GM12892 (cell line): ENCODE measurements around the gene KIR2DL4.
"Not testable (repeated sequence)": the region's sequence is repeated elsewhere in the genome, so short reads cannot be mapped to it uniquely, and the experiment has no call there.

Experiments used
- DNase-seq: peaks from one replicate; pipeline ENCODE4 v3.0.0; 2011; ENCODE audit not compliant: insufficient read length
- FAIRE-seq: peaks from 2 replicates; lab custom pipeline; 2011; peaks lifted over from hg19 to GRCh38; lab: Jason Lieb, UNC
- POLR2A ChIP-seq: IDR thresholded peaks from 2 replicates; pipeline ENCODE4 v1.6.1; 2011; ENCODE audit warnings: low read depth, low read length, control low read depth
- POLR2AphosphoS5 ChIP-seq: IDR thresholded peaks from 2 replicates; pipeline ENCODE4 v1.6.1; 2011; ENCODE audit warnings: low read depth, low read length, control low read depth
- TAF1 ChIP-seq: IDR thresholded peaks from 2 replicates; pipeline ENCODE4 v1.6.1; 2011; ENCODE audit warnings: low read depth, mild to moderate bottlenecking, control low read depth, low read length, borderline replicate concordance

KIR2DL4 gene

GRCh38 chr19:54837522-54837921 is 34.1 kb downstream of the KIR2DL4 start:
- not testable (repeated sequence) for DNase-seq, FAIRE-seq

GRCh38 chr19:54843171-54843570 is 39.8 kb downstream of the KIR2DL4 start:
- not testable (repeated sequence) for FAIRE-seq, DNase-seq

GRCh38 chr19:54850061-54850640 is 46.7 kb downstream of the KIR2DL4 start, which contains the start of gene KIR3DL2:
Gene KIR3DL2, plus strand, starts transcription at chr19:54850443. Its CDS starts 33 bp downstream, at chr19:54850476.
- FAIRE-seq: not testable (repeated sequence)

DNA sequence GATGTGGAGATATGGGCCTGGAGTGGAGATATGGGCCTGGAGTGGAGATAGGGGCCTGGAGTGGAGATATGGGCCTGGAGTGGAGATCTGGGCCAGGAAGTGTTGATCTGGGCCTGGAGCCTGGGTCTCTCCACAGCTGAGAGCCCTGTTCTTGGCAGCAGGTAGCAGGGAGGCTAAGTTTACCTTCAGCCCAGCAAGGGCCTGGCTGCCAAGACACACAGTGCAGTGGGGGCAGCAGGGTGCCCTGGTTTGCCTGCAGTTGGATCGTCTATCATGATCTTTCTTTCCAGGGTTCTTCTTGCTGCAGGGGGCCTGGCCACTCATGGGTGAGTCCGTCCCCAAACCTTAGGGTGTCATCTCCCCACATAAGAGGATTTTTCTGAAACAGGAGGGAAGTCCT is 47.5 kb downstream of the KIR2DL4 start:
- DNase-seq: no peak
- TF ChIP-seq POLR2A (no peak), TAF1 (no peak)
- FAIRE-seq: no peak

More at GRCh38 chr19:54850061-54850640, 46.7 kb downstream of the KIR2DL4 start, which contains the start of gene KIR3DL2:
- DNase-seq: not testable (repeated sequence)

- FAIRE-seq: no peak
- no peak for DNase-seq
- TF ChIP-seq POLR2AphosphoS5 (no peak), TAF1 (no peak), POLR2A (no peak)
Measured at GRCh38 chr19:54851353-54851752, 47.9 kb downstream of the KIR2DL4 start.

GRCh38 chr19:54855241-54855640 is 51.8 kb downstream of the KIR2DL4 start:
- FAIRE-seq, DNase-seq: not testable (repeated sequence)

DNA sequence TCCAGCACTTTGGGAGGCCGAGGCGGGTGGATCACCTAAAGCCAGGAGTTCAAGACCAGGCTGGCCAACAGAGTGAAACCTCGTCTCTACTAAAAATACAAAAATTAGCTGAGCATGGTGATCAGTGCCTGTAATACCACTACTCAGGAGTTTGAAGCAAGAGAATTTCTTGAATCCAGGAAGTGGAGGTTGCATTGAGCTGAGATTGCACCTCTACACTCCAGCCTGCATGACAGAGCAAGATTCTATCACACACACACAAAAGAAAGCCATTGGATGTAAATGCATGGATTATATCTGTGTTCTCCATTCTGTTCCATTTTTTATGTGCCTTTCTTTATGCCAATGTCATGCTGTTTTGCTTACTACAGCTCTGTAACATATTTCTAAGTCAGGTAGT is 55.1 kb downstream of the KIR2DL4 start:
- DNase-seq, FAIRE-seq: not testable (repeated sequence)

DNA sequence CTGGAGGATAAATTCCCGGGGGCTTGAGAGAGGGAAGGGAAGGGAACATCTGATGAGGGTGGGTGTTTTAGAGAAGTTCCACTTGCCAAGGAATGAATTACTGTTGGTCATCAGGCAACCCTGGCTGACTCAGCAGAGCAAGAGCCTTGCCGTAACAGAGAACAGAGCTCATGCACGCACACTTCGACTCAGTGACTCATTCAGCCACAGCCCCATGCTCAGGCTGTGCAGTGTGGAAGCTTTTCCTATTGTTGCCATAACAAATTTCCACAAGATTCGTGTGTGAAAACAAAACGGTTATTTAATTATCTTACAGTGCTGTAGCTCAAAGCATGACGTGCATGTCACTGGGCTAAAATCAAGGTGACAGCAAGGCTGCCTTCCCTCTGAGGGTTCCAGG is 56.0 kb downstream of the KIR2DL4 start:
- DNase-seq, FAIRE-seq: not testable (repeated sequence)

- DNase-seq, FAIRE-seq: not testable (repeated sequence)
Measured at GRCh38 chr19:54863459-54863858, 60.0 kb downstream of the KIR2DL4 start.
